ENCODE data around the gene WDPCP.

- TF ChIP-seq YY1 (IDR thresholded peaks at IDR 0.05; ENCODE audit: low read depth) (no peak), CTCF (IDR thresholded peaks at IDR 0.05) (no peak), NRF1 (IDR thresholded peaks at IDR 0.05; ENCODE audit: low read depth, low read length) (no peak), EP300 (IDR thresholded peaks at IDR 0.05; ENCODE audit: borderline replicate concordance in 1 of 2, low read depth in 1 of 2, low read length in 1 of 2) (no peak), RXRA (IDR thresholded peaks at IDR 0.05; ENCODE audit: borderline replicate concordance, low read depth) (no peak), SMC3 (IDR thresholded peaks at IDR 0.05; ENCODE audit: low read depth, low read length) (no peak), SIN3A (IDR thresholded peaks at IDR 0.05; ENCODE audit: borderline replicate concordance, low read depth, low read length) (no peak), GABPA (IDR thresholded peaks at IDR 0.05; ENCODE audit: low read depth) (no peak), RFX5 (IDR thresholded peaks at IDR 0.05; ENCODE audit: low read length) (no peak), PBX3 (IDR thresholded peaks at IDR 0.05) (no peak), POLR2AphosphoS5 (IDR thresholded peaks at IDR 0.05; ENCODE audit: low read depth, low read length) (no peak), CHD2 (IDR thresholded peaks at IDR 0.05; ENCODE audit: low read length, partially characterized antibody) (no peak)
- TF ChIP-seq, protein P1, sequence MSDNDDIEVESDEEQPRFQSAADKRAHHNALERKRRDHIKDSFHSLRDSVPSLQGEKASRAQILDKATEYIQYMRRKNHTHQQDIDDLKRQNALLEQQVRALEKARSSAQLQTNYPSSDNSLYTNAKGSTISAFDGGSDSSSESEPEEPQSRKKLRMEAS (IDR thresholded peaks at IDR 0.05; ENCODE audit: low read depth), result no peak
These were observed 469.5 kb downstream of the WDPCP start for GRCh38 chr2:63118821-63119220.
